Osteoblast (primary cell): ENCODE data around the gene TUBA4B. TPM values are rescaled to one million over a fixed set of nuclear protein-coding genes. Genes with fewer than 3 reads are reported as not detected.

Source experiments
- DNase-seq: peaks from one replicate; pipeline ENCODE4 v3.0.0; 2011; ENCODE audit warnings: low spot score, mixed read lengths; ENCODE audit not compliant: insufficient read length; ENCODE audit errors: missing footprints
- H2AFZ ChIP-seq: 2 replicates; pipeline ENCODE4 v1.6.0; 2011; ENCODE audit warnings: mild to moderate bottlenecking, low read length
- H3K27ac ChIP-seq: 2 replicates; pipeline ENCODE4 v1.5.1; 2011; ENCODE audit warnings: mild to moderate bottlenecking, low read depth, low read length, moderate library complexity
- H3K27me3 ChIP-seq: 2 replicates; pipeline ENCODE4 v1.6.0; 2012; ENCODE audit warnings: mild to moderate bottlenecking, control low read depth, inconsistent platforms, low read length, moderate library complexity; ENCODE audit not compliant: insufficient read depth
- H3K36me3 ChIP-seq: 2 replicates; pipeline ENCODE4 v1.5.1; 2011; ENCODE audit warnings: mild to moderate bottlenecking, low read length, control low read depth, moderate library complexity; ENCODE audit not compliant: insufficient read depth
- H3K4me1 ChIP-seq: 2 replicates; pipeline ENCODE4 v1.5.1; 2011; ENCODE audit warnings: mild to moderate bottlenecking, low read length, control low read depth, moderate library complexity; ENCODE audit not compliant: insufficient read depth
- H3K4me2 ChIP-seq: 2 replicates; pipeline ENCODE4 v1.6.0; 2011; ENCODE audit warnings: mild to moderate bottlenecking, low read length; ENCODE audit not compliant: insufficient read depth
- H3K4me3 ChIP-seq: fragments of 200-600 bp; sonication (generic); 3 replicates; pipeline ENCODE4 v1.5.1; 2012; ENCODE audit warnings: mild to moderate bottlenecking, low read length, inconsistent platforms; ENCODE audit not compliant: insufficient read depth
- H3K79me2 ChIP-seq: 2 replicates; pipeline ENCODE4 v1.6.0; 2012; ENCODE audit warnings: mild to moderate bottlenecking, low read length, control low read depth, inconsistent platforms; ENCODE audit not compliant: insufficient read depth
- H3K9me3 ChIP-seq: 2 replicates; pipeline ENCODE4 v1.5.1; 2011; ENCODE audit warnings: low read depth, low read length, control low read depth
- H4K20me1 ChIP-seq: 2 replicates; pipeline ENCODE4 v1.6.0; 2012; ENCODE audit warnings: mild to moderate bottlenecking, low read length, control low read depth; ENCODE audit not compliant: insufficient read depth
- total RNA-seq: library from RNA; depleted of rRNA; stranded (reverse); fragments of >200 nt; gene quantifications from 2 replicates; pipeline ENCODE4 v1.2.3, GENCODE V29; 2012
- TF ChIP-seq, protein P1 (sequence below): IDR thresholded peaks from 2 replicates; pipeline ENCODE4 v1.5.1; 2011; ENCODE audit warnings: mild to moderate bottlenecking, low read depth, low read length, moderate library complexity; ENCODE audit errors: extremely low read depth

The TUBA4B gene
- total RNA-seq, 1 donor = not detected

DNA sequence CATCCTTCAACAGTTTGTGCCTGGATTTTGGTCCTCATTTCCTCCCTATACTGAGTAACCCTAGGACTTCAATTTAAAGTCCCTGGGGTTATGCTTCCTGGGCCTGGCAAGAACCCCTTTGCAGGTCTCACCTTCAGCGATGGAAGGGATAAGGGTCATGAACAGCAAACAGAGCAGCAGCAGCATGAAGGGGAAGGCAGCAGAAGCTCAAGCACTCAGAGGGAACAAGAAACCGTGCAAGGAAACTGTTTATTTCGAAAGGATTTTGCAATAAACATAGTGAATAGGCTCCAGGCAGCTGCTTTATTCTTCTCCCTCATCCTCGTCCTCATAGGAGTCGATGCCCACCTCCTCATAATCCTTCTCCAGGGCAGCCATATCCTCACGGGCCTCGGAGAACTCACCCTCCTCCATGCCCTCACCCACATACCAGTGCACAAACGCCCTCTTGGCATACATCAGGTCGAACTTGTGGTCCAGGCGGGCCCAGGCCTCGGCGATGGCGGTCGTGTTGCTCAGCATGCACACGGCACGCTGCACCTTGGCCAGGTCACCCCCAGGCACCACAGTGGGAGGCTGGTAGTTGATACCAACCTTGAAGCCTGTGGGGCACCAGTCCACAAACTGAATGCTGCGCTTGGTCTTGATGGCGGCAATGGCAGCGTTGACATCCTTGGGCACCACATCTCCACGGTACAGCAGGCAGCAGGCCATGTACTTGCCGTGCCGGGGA, 2.8 kb upstream of the TUBA4B start:
- peaks cover 29% of the 10 kb centered on the region for H3K79me2 ChIP-seq
- H3K27ac ChIP-seq = peak overlapping the region; percentile 88
- no peak overlapping the region for H2AFZ ChIP-seq
- H4K20me1 ChIP-seq = no peaks in the 10 kb centered on the region
- peak overlapping the region; percentile 66 for H3K4me2 ChIP-seq
- H3K27me3 ChIP-seq = no peaks in the 10 kb centered on the region
- H3K36me3 ChIP-seq = peaks cover 23% of the 10 kb centered on the region
- no peaks in the 10 kb centered on the region for H3K9me3 ChIP-seq
- TF ChIP-seq, protein P1, sequence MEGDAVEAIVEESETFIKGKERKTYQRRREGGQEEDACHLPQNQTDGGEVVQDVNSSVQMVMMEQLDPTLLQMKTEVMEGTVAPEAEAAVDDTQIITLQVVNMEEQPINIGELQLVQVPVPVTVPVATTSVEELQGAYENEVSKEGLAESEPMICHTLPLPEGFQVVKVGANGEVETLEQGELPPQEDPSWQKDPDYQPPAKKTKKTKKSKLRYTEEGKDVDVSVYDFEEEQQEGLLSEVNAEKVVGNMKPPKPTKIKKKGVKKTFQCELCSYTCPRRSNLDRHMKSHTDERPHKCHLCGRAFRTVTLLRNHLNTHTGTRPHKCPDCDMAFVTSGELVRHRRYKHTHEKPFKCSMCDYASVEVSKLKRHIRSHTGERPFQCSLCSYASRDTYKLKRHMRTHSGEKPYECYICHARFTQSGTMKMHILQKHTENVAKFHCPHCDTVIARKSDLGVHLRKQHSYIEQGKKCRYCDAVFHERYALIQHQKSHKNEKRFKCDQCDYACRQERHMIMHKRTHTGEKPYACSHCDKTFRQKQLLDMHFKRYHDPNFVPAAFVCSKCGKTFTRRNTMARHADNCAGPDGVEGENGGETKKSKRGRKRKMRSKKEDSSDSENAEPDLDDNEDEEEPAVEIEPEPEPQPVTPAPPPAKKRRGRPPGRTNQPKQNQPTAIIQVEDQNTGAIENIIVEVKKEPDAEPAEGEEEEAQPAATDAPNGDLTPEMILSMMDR = no peak
- H3K4me1 ChIP-seq = peaks cover 70% of the 10 kb centered on the region
- no peak for DNase-seq
- H3K4me3 ChIP-seq = peak overlapping the region; percentile 26

DNA sequence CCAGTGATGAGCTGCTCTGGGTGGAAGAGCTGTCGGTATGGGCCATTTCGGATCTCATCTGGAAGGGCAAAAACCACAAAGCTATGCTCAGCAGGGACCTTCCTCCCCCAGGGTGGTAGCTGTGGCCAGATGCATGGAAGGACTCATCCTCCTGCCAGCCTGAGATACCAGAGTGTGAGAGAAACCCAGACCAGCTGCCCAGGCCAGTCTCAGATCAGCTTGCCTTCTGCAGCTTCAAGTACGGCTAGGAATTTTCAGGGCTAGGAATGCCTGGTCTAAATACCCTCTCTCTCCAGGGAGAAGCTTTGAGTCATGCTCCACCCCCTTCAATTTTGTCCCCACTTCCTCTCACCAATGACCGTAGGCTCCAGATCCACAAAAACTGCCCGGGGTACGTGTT, 1.4 kb upstream of the TUBA4B start:
- H3K9me3 ChIP-seq = no peaks in the 10 kb centered on the region
- peak overlapping the region; percentile 80 for H3K4me3 ChIP-seq
- no peaks in the 10 kb centered on the region for H3K27me3 ChIP-seq
- H4K20me1 ChIP-seq = no peaks in the 10 kb centered on the region
- TF ChIP-seq, protein P1 = no peak
- H3K79me2 ChIP-seq = peaks cover 14% of the 10 kb centered on the region
- H3K4me2 ChIP-seq = peak overlapping the region; percentile 93
- H3K27ac ChIP-seq = peak overlapping the region; percentile 52
- peak; percentile 93 for DNase-seq
- no peak overlapping the region for H2AFZ ChIP-seq
- H3K4me1 ChIP-seq = peaks cover 60% of the 10 kb centered on the region
- peaks cover 23% of the 10 kb centered on the region for H3K36me3 ChIP-seq

DNA sequence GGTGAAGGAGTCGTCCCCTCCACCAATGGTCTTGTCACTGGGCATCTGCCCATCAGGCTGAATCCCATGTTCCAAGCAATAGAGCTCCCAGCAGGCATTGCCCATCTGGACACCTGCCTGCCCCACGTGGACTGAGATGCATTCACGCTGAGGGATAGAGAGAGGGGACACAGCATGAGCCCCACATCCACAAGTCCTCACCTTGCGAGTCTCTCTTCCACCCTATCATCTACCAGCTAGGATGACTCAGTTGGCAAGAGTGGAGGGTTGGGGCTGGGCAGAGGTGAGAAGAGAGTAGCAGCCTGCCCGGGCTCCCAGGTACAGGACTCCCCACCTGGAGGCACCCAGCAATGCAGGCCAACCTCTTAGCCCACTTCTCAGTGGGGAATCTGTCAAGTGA, 959 bp upstream of the TUBA4B start:
- DNase-seq = no peak
- H3K4me2 ChIP-seq = peak overlapping the region; percentile 93
- H3K27ac ChIP-seq = peak overlapping the region; percentile 52
- H3K4me1 ChIP-seq = peaks cover 60% of the 10 kb centered on the region
- no peaks in the 10 kb centered on the region for H4K20me1 ChIP-seq
- H2AFZ ChIP-seq = no peak overlapping the region
- TF ChIP-seq, protein P1 = no peak
- no peaks in the 10 kb centered on the region for H3K9me3 ChIP-seq
- peaks cover 10% of the 10 kb centered on the region for H3K79me2 ChIP-seq
- peaks cover 20% of the 10 kb centered on the region for H3K36me3 ChIP-seq
- H3K27me3 ChIP-seq = no peaks in the 10 kb centered on the region
- peak overlapping the region; percentile 80 for H3K4me3 ChIP-seq

DNA sequence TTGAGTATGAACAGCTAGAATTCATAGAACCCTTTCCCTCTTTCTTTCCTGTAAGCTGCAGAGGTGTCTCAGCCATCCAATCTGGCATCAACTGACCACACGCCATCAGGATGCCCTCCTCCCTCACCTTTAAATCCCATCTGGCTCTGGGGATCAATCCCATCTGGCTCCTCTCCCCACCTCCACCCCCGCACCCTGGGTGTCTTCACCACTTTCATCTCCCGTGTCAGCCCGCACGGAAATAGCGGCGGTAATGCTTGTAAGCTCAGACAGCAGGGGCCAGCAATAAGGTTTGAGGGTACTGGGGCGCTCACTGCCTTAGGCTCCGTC, 508 bp upstream of the TUBA4B start:
- Histone ChIP-seq H3K36me3 (peaks cover 16% of the 10 kb centered on the region), H3K4me2 (peak overlapping the region; percentile 93), H3K27me3 (no peaks in the 10 kb centered on the region), H4K20me1 (no peaks in the 10 kb centered on the region), H3K4me1 (peaks cover 60% of the 10 kb centered on the region), H3K9me3 (no peaks in the 10 kb centered on the region), H3K4me3 (peak overlapping the region; percentile 80), H2AFZ (peak overlapping the region; percentile 76), H3K27ac (peak overlapping the region; percentile 52), H3K79me2 (peaks cover 5% of the 10 kb centered on the region)
- TF ChIP-seq, protein P1 = no peak
- DNase-seq = peak; percentile 79
